H9 (cell line): ENCODE measurements around the gene TMTC1. TPM values are rescaled to one million over a fixed set of nuclear protein-coding genes. Genes with fewer than 3 reads are reported as not detected.

Source experiments
- DNase-seq: peaks from one replicate; pipeline ENCODE4 v3.0.0-alpha.2; 2017
- H2AFZ ChIP-seq: one replicate; pipeline ENCODE4 v1.6.1; 2013; ENCODE audit warnings: mild to moderate bottlenecking, low read length, control low read depth, moderate library complexity
- H2AK5ac ChIP-seq: 2 replicates; pipeline ENCODE4 v1.6.1; 2013; ENCODE audit warnings: low read length, control low read depth, mixed read lengths; ENCODE audit not compliant: insufficient read length
- H2BK120ac ChIP-seq: one replicate; pipeline ENCODE4 v1.6.1; 2013; ENCODE audit warnings: low read depth, mild to moderate bottlenecking, low read length, control low read depth, inconsistent platforms; ENCODE audit not compliant: poor library complexity, severe bottlenecking
- H2BK12ac ChIP-seq: 2 replicates; pipeline ENCODE4 v1.6.1; 2013; ENCODE audit warnings: low read length, control low read depth, mixed read lengths, low read depth; ENCODE audit not compliant: insufficient read length
- H2BK15ac ChIP-seq: 2 replicates; pipeline ENCODE4 v1.6.1; 2013; ENCODE audit warnings: low read depth, low read length, control low read depth
- H2BK20ac ChIP-seq: one replicate; pipeline ENCODE4 v1.6.1; 2013; ENCODE audit warnings: low read depth, mild to moderate bottlenecking, low read length, control low read depth, inconsistent platforms; ENCODE audit not compliant: poor library complexity, severe bottlenecking
- H2BK5ac ChIP-seq: 2 replicates; pipeline ENCODE4 v1.6.1; 2013; ENCODE audit warnings: low read length, control low read depth, mixed read lengths; ENCODE audit not compliant: insufficient read length
- H3K14ac ChIP-seq: 2 replicates; pipeline ENCODE4 v1.6.1; 2013; ENCODE audit warnings: low read length, control low read depth; ENCODE audit not compliant: insufficient read depth
- H3K18ac ChIP-seq: 2 replicates; pipeline ENCODE4 v1.6.1; 2013; ENCODE audit warnings: low read depth, mild to moderate bottlenecking, mixed read lengths, low read length, control low read depth; ENCODE audit not compliant: insufficient read length
- H3K23ac ChIP-seq: 2 replicates; pipeline ENCODE4 v1.6.1; 2013; ENCODE audit warnings: low read length, control low read depth, mixed read lengths, low read depth; ENCODE audit not compliant: insufficient read length
- H3K23me2 ChIP-seq: 2 replicates; pipeline ENCODE4 v1.6.1; 2013; ENCODE audit warnings: low read depth, mild to moderate bottlenecking, mixed read lengths, low read length, control low read depth; ENCODE audit not compliant: insufficient read length, poor library complexity, severe bottlenecking
- H3K27ac ChIP-seq: 2 replicates; pipeline ENCODE4 v1.5.1; 2013; ENCODE audit warnings: low read length, control low read depth, mixed read lengths, low read depth; ENCODE audit not compliant: insufficient read length
- H3K27me3 ChIP-seq: 2 replicates; pipeline ENCODE4 v1.6.1; 2013; ENCODE audit warnings: low read length, control low read depth, inconsistent platforms; ENCODE audit not compliant: insufficient read depth
- H3K4ac ChIP-seq: 2 replicates; pipeline ENCODE4 v1.6.1; 2013; ENCODE audit warnings: low read depth, mild to moderate bottlenecking, control low read depth, inconsistent platforms, low read length, moderate library complexity
- H3K4me1 ChIP-seq: 2 replicates; pipeline ENCODE4 v1.6.1; 2013; ENCODE audit warnings: low read length, control low read depth, inconsistent platforms; ENCODE audit not compliant: insufficient read depth
- H3K4me2 ChIP-seq: 2 replicates; pipeline ENCODE4 v1.6.1; 2013; ENCODE audit warnings: low read length, control low read depth, mixed read lengths; ENCODE audit not compliant: insufficient read length, insufficient read depth
- H3K56ac ChIP-seq: 2 replicates; pipeline ENCODE4 v1.6.1; 2013; ENCODE audit warnings: low read depth, mild to moderate bottlenecking, mixed read lengths, low read length, control low read depth; ENCODE audit not compliant: insufficient read length
- H3K79me1 ChIP-seq: 2 replicates; pipeline ENCODE4 v1.6.1; 2013; ENCODE audit warnings: low read depth, mild to moderate bottlenecking, moderate library complexity, low read length, control low read depth, inconsistent platforms; ENCODE audit not compliant: insufficient read depth, poor library complexity, severe bottlenecking
- H3K79me2 ChIP-seq: 2 replicates; pipeline ENCODE4 v1.6.1; 2013; ENCODE audit warnings: low read length, control low read depth, inconsistent platforms; ENCODE audit not compliant: insufficient read depth
- H3K9ac ChIP-seq: 2 replicates; pipeline ENCODE4 v1.6.1; 2013; ENCODE audit warnings: low read length, control low read depth, mixed read lengths; ENCODE audit not compliant: insufficient read length; ENCODE audit errors: extremely low read depth
- H3K9me3 ChIP-seq: one replicate; pipeline ENCODE4 v1.6.1; 2013; ENCODE audit warnings: low read depth, low read length, inconsistent platforms; ENCODE audit not compliant: control insufficient read depth
- H3T11ph ChIP-seq: one replicate; pipeline ENCODE4 v1.6.1; 2013; ENCODE audit warnings: mild to moderate bottlenecking, low read length, control low read depth, inconsistent platforms
- H4K20me1 ChIP-seq: one replicate; pipeline ENCODE4 v1.6.1; 2013; ENCODE audit not compliant: control insufficient read depth, insufficient read length, insufficient read depth
- H4K5ac ChIP-seq: 2 replicates; pipeline ENCODE4 v1.6.1; 2013; ENCODE audit warnings: low read depth, mild to moderate bottlenecking, mixed read lengths, low read length, control low read depth; ENCODE audit not compliant: insufficient read length
- H4K8ac ChIP-seq: replicated peaks from 2 replicates; pipeline ENCODE4 v1.6.1; 2013; ENCODE audit warnings: low read length, control low read depth, mixed read lengths, low read depth; ENCODE audit not compliant: insufficient read length
- H4K91ac ChIP-seq: 2 replicates; pipeline ENCODE4 v1.6.1; 2013; ENCODE audit warnings: low read depth, mild to moderate bottlenecking, moderate library complexity, mixed read lengths, low read length, control low read depth; ENCODE audit not compliant: insufficient read length
- H3K27ac Mint-ChIP-seq, 3 experiments: 2 replicates in 2 of 3; 3 replicates in 1 of 3; pipeline ENCODE4 v1.8.0; 2020 to 2021; ENCODE audit warnings: mixed read lengths in 3 of 3, mild to moderate bottlenecking in 1 of 3, moderate library complexity in 1 of 3
- H3K27me3 Mint-ChIP-seq: 2 replicates; pipeline ENCODE4 v1.8.0; 2021; ENCODE audit warnings: low read depth, mild to moderate bottlenecking, moderate library complexity, mixed read lengths
- H3K36me3 Mint-ChIP-seq, 3 experiments: 2 replicates in 2 of 3; 3 replicates in 1 of 3; pipeline ENCODE4 v1.8.0; 2020 to 2021; ENCODE audit warnings: low read depth in 3 of 3, mixed read lengths in 3 of 3; ENCODE audit not compliant: insufficient read depth in 1 of 3
- H3K4me1 Mint-ChIP-seq, 2 experiments: 2 replicates each; pipeline ENCODE4 v1.8.0; 2020; ENCODE audit warnings: mixed read lengths in 2 of 2
- H3K4me3 Mint-ChIP-seq, 2 experiments: 2 replicates in 1 of 2; 3 replicates in 1 of 2; pipeline ENCODE4 v1.8.0; 2020 to 2021; ENCODE audit warnings: mild to moderate bottlenecking in 2 of 2, mixed read lengths in 2 of 2, moderate library complexity in 1 of 2
- H3K9me3 Mint-ChIP-seq, 2 experiments: 2 replicates in 1 of 2; 3 replicates in 1 of 2; pipeline ENCODE4 v1.8.0; 2020; ENCODE audit warnings: mild to moderate bottlenecking in 2 of 2, mixed read lengths in 2 of 2, moderate library complexity in 1 of 2
- WGBS: extraction: QIAGEN DNeasy Blood & Tissue Kit; methylation state at CpG from one replicate; pipeline ENCODE4 v1.1.7; 2013; ENCODE audit warnings: missing lambda C conversion rate, low lambda C conversion rate, mixed read lengths; ENCODE audit not compliant: insufficient read length; ENCODE audit errors: extremely low coverage; 5-methylcytosine and 5-hydroxymethylcytosine counted together
- total RNA-seq: library from RNA; stranded (reverse); gene quantifications from 2 replicates; pipeline ENCODE4 v1.2.1, GENCODE V29; 2021
- TF ChIP-seq, protein P1 (sequence below): fragments of 200-600 bp; sonication (generic); conservative IDR thresholded peaks from 3 replicates; pipeline ENCODE4 v1.8.0; 2021; ENCODE audit warnings: antibody characterized with exemption, mild to moderate bottlenecking

TMTC1 gene
- total RNA-seq, 1 experiment from 2014 or later, result 16.1 TPM

GRCh38 chr12:29572938-29573337 lies 210.8 kb downstream of the TMTC1 start:
- Histone ChIP-seq H4K20me1 (no peaks in the 10 kb centered on the region), H3T11ph (no peak overlapping the region), H3K79me1 (no peaks in the 10 kb centered on the region), H3K27me3 (no peaks in the 10 kb centered on the region), H2BK15ac (no peak overlapping the region), H3K23ac (no peak overlapping the region), H3K4ac (no peak overlapping the region), H3K18ac (no peak overlapping the region), H3K56ac (no peak overlapping the region), H3K23me2 (no peaks in the 10 kb centered on the region), H4K8ac (no peak overlapping the region), H3K4me1 (no peaks in the 10 kb centered on the region), H2BK120ac (no peak overlapping the region), H2BK12ac (no peak overlapping the region), H2AFZ (no peak overlapping the region), H3K9me3 (no peaks in the 10 kb centered on the region), H2BK20ac (no peak overlapping the region), H3K79me2 (no peaks in the 10 kb centered on the region), H3K14ac (no peak overlapping the region), H4K5ac (no peak overlapping the region), H3K9ac (no peak overlapping the region), H2AK5ac (no peak overlapping the region), H2BK5ac (no peak overlapping the region), H4K91ac (no peak overlapping the region), H3K4me2 (no peak overlapping the region), H3K27ac (no peak overlapping the region)
- H3K4me1 Mint-ChIP-seq, result peaks cover 8 to 10% of the 10 kb centered on the region in 2 experiments
- no peak for DNase-seq
- H3K36me3 Mint-ChIP-seq, result peaks cover 0 to 3% (median 0%) of the 10 kb centered on the region in 3 experiments; a peak in 1 of 7 replicates
- no peaks in the 10 kb centered on the region for H3K9me3 Mint-ChIP-seq
- TF ChIP-seq, protein P1, sequence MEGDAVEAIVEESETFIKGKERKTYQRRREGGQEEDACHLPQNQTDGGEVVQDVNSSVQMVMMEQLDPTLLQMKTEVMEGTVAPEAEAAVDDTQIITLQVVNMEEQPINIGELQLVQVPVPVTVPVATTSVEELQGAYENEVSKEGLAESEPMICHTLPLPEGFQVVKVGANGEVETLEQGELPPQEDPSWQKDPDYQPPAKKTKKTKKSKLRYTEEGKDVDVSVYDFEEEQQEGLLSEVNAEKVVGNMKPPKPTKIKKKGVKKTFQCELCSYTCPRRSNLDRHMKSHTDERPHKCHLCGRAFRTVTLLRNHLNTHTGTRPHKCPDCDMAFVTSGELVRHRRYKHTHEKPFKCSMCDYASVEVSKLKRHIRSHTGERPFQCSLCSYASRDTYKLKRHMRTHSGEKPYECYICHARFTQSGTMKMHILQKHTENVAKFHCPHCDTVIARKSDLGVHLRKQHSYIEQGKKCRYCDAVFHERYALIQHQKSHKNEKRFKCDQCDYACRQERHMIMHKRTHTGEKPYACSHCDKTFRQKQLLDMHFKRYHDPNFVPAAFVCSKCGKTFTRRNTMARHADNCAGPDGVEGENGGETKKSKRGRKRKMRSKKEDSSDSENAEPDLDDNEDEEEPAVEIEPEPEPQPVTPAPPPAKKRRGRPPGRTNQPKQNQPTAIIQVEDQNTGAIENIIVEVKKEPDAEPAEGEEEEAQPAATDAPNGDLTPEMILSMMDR, result no peak
- WGBS, result no CpG with 5 or more reads among the region's 4 CpGs
- no peak overlapping the region for H3K27ac Mint-ChIP-seq
- no peak overlapping the region for H3K4me3 Mint-ChIP-seq
- H3K27me3 Mint-ChIP-seq, result no peaks in the 10 kb centered on the region
